Upper lobe of left lung (tissue), 4 donors: Measurements from ENCODE around the gene MTFP1.

Source experiments
- EP300 ChIP-seq, 4 donors: sonication (generic); formaldehyde crosslinking; IDR thresholded peaks; one replicate each; pipeline ENCODE4 v1.5.1; 2017; ENCODE audit warnings: antibody characterized with exemption in 4 of 4, control low read depth in 2 of 4
- POLR2A ChIP-seq, 4 donors: fragments of 450-650 bp; IDR thresholded peaks; one replicate each; pipeline ENCODE4 v1.5.1; 2016 to 2017; ENCODE audit warnings: antibody characterized with exemption in 4 of 4, mild to moderate bottlenecking in 2 of 4
- POLR2AphosphoS5 ChIP-seq, 2 donors: sonication (generic); formaldehyde crosslinking; IDR thresholded peaks; one replicate each; pipeline ENCODE4 v1.5.1; 2017; ENCODE audit warnings: antibody characterized with exemption in 2 of 2
- TF ChIP-seq, protein P1 (sequence below), 6 experiments: fragments of 450-650 bp in 4 of 6; fragments of 200-600 bp in 2 of 6; sonication (generic) in 2 of 6; IDR thresholded peaks; one replicate each; pipeline ENCODE4 v1.5.1; 2016 to 2019; ENCODE audit warnings: antibody characterized with exemption in 6 of 6

DNA sequence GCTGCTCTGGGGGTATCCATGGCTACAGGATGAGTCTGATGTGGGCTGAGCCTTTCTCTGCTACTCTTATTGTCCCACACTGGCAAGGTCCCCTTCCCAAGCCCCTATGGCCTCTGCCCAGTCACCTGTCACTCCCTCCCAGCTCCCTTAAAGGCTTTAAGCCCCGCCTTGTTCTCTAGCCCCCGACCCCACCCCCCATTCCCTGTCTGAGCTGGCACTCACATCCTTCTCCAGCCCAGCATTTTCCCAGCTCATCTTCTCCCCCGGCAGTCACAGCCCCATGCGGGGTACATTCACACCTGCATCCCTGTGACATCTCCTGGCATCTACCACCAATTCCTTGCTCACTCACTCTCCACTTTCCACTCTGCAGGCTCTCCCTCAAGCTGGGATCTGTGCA is 4.3 kb downstream of the MTFP1 start:
- TF ChIP-seq EP300 (IDR thresholded peaks at IDR 0.05) (no peak), POLR2A (IDR thresholded peaks at IDR 0.05) (no peak), POLR2AphosphoS5 (IDR thresholded peaks at IDR 0.05) (no peak)
- TF ChIP-seq, protein P1, sequence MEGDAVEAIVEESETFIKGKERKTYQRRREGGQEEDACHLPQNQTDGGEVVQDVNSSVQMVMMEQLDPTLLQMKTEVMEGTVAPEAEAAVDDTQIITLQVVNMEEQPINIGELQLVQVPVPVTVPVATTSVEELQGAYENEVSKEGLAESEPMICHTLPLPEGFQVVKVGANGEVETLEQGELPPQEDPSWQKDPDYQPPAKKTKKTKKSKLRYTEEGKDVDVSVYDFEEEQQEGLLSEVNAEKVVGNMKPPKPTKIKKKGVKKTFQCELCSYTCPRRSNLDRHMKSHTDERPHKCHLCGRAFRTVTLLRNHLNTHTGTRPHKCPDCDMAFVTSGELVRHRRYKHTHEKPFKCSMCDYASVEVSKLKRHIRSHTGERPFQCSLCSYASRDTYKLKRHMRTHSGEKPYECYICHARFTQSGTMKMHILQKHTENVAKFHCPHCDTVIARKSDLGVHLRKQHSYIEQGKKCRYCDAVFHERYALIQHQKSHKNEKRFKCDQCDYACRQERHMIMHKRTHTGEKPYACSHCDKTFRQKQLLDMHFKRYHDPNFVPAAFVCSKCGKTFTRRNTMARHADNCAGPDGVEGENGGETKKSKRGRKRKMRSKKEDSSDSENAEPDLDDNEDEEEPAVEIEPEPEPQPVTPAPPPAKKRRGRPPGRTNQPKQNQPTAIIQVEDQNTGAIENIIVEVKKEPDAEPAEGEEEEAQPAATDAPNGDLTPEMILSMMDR (IDR thresholded peaks at IDR 0.05) = no peak
